ENCODE results near the gene PCNX4. TPM values are rescaled to one million over a fixed set of nuclear protein-coding genes. Genes with fewer than 3 reads are reported as not detected.
A peak's percentile ranks its signal among the peaks of the same experiment; 100 is the strongest.
"Not testable (repeated sequence)": the region's sequence is repeated elsewhere in the genome, so short reads cannot be mapped to it uniquely, and the experiment has no call there.

The PCNX4 gene
- total RNA-seq (100 to 1,000 TPM in 1 of 5 donors, 10 to 100 TPM in 4; 26.9 to 105 (median 70.5) TPM), polyA plus RNA-seq (1 to 10 TPM; 6.8 to 9.2 (median 8.2) TPM)
- long read RNA-seq, donor 1, full-length matches to known transcripts, result 2 of 2 reads
- long read RNA-seq, donor 1, partial matches to known transcripts, result 0 of 2 reads
- long read RNA-seq, donor 1, other reads (novel, unspliced or antisense), result 0 of 2 reads
- long read RNA-seq, donor 2, full-length matches to known transcripts, result 4 of 4 reads
- long read RNA-seq, donor 2, partial matches to known transcripts, result 0 of 4 reads
- long read RNA-seq, donor 2, other reads (novel, unspliced or antisense), result 0 of 4 reads
- long read RNA-seq, donor 3, full-length matches to known transcripts, result 3 of 3 reads
- long read RNA-seq, donor 3, partial matches to known transcripts, result 0 of 3 reads
- long read RNA-seq, donor 3, other reads (novel, unspliced or antisense), result 0 of 3 reads
- long read RNA-seq, donor 4, full-length matches to known transcripts, result 1 of 1 reads
- long read RNA-seq, donor 4, partial matches to known transcripts, result 0 of 1 reads
- long read RNA-seq, donor 4, other reads (novel, unspliced or antisense), result 0 of 1 reads
- long read RNA-seq, donor 5, full-length matches to known transcripts, result 5 of 5 reads
- long read RNA-seq, donor 5, partial matches to known transcripts, result 0 of 5 reads
- long read RNA-seq, donor 5, other reads (novel, unspliced or antisense), result 0 of 5 reads
- long read RNA-seq, donor 6, full-length matches to known transcripts, result 3 of 10 reads
- long read RNA-seq, donor 6, partial matches to known transcripts, result 7 of 10 reads
- long read RNA-seq, donor 6, other reads (novel, unspliced or antisense), result 0 of 10 reads
- long read RNA-seq, donor 7, full-length matches to known transcripts, result 3 of 3 reads
- long read RNA-seq, donor 7, partial matches to known transcripts, result 0 of 3 reads
- long read RNA-seq, donor 7, other reads (novel, unspliced or antisense), result 0 of 3 reads
- long read RNA-seq, donor 8, full-length matches to known transcripts, result 4 of 4 reads
- long read RNA-seq, donor 8, partial matches to known transcripts, result 0 of 4 reads
- long read RNA-seq, donor 8, other reads (novel, unspliced or antisense), result 0 of 4 reads
- long read RNA-seq, donor 9, full-length matches to known transcripts, result 2 of 2 reads
- long read RNA-seq, donor 9, partial matches to known transcripts, result 0 of 2 reads
- long read RNA-seq, donor 9, other reads (novel, unspliced or antisense), result 0 of 2 reads
- long read RNA-seq, donor 10, full-length matches to known transcripts, result 2 of 2 reads
- long read RNA-seq, donor 10, partial matches to known transcripts, result 0 of 2 reads
- long read RNA-seq, donor 10, other reads (novel, unspliced or antisense), result 0 of 2 reads

GRCh38 chr14:60091550-60092525, at the start of gene PCNX4:
TSS of gene PCNX4 (plus strand) at chr14:60091923. CDS start at chr14:60107639, 15,716 bp downstream.
- peaks cover 15 to 43% (median 32%) of the 10 kb centered on the region in 4 donors for H3K4me1 ChIP-seq
- peak within 1 kb of the TSS; percentile 61 to 72 (median 66) for H3K4me3 ChIP-seq
- H3K27me3 ChIP-seq, result no peaks in the 10 kb centered on the region
- TF ChIP-seq EP300 (IDR thresholded peaks at IDR 0.05), result peak; percentile 87
- TF ChIP-seq POLR2A (IDR thresholded peaks at IDR 0.05), result peak in 2 of 4 donors; percentile 90 to 93
- TF ChIP-seq POLR2AphosphoS5 (IDR thresholded peaks at IDR 0.05), result peak; percentile 89 to 96 (median 96)
- no peak for TF ChIP-seq CTCF (IDR thresholded peaks at IDR 0.05)
- WGBS, 5 donors, result 0 to 1% (median 0%) methylated on average over 32 to 88 of the region's 88 CpGs
- peak; percentile 97 to 100 for DNase-seq
- intact Hi-C loops (cut with DNase I; ENCODE audit: low total_unique reads), result loop anchor here (10.0 kb wide), 1 partner anchor 73 kb away; the partner anchor contains the start of gene DHRS7
- H3K9me3 ChIP-seq, result no peaks in the 10 kb centered on the region
- H3K36me3 ChIP-seq, result no peaks in the 10 kb centered on the region
- peak within 1 kb of the TSS; percentile 97 to 99 (median 99) for H3K27ac ChIP-seq

GRCh38 chr14:60047976-60048375, 43.7 kb upstream of the PCNX4 start:
- H3K4me3 ChIP-seq; H3K27ac ChIP-seq; DNase-seq; H3K27me3 ChIP-seq; H3K36me3 ChIP-seq; intact Hi-C loops (cut with DNase I; ENCODE audit: low total_unique reads); H3K4me1 ChIP-seq: not testable (repeated sequence)
- peaks cover 0 to 40% (median 13%) of the 10 kb centered on the region in 4 donors for H3K9me3 ChIP-seq
- 36 to 55% (median 52%) methylated on average over 1 of the region's 1 CpG for WGBS, 5 donors

GRCh38 chr14:60051721-60052221, 40.0 kb upstream of the PCNX4 start:
- H3K9me3 ChIP-seq, result peaks cover 0 to 17% (median 0%) of the 10 kb centered on the region in 4 donors
- H3K4me3 ChIP-seq, result no peak overlapping the region
- TF ChIP-seq POLR2AphosphoS5 (IDR thresholded peaks at IDR 0.05) (no peak), CTCF (IDR thresholded peaks at IDR 0.05) (no peak), EP300 (IDR thresholded peaks at IDR 0.05) (no peak), POLR2A (IDR thresholded peaks at IDR 0.05) (no peak)
- peak in 1 of 2 donors; percentile 65 for DNase-seq
- H3K27me3 ChIP-seq, result no peaks in the 10 kb centered on the region
- H3K27ac ChIP-seq, result no peak overlapping the region
- WGBS, 5 donors, result 57 to 79% (median 73%) methylated on average over 3 of the region's 3 CpGs
- intact Hi-C loops (cut with DNase I; ENCODE audit: low total_unique reads), result no loop called here
- no peaks in the 10 kb centered on the region for H3K36me3 ChIP-seq
- no peaks in the 10 kb centered on the region for H3K4me1 ChIP-seq

GRCh38 chr14:60058087-60058486, 33.6 kb upstream of the PCNX4 start:
- no peaks in the 10 kb centered on the region for H3K27me3 ChIP-seq
- no peaks in the 10 kb centered on the region for H3K4me1 ChIP-seq
- 63 to 88% (median 77%) methylated on average over 1 of the region's 1 CpG for WGBS, 5 donors
- no peak overlapping the region for H3K27ac ChIP-seq
- no peaks in the 10 kb centered on the region for H3K36me3 ChIP-seq
- H3K9me3 ChIP-seq, result peaks cover 0 to 5% (median 0%) of the 10 kb centered on the region in 4 donors
- intact Hi-C loops (cut with DNase I; ENCODE audit: low total_unique reads), result no loop called here
- H3K4me3 ChIP-seq, result no peak overlapping the region
- no peak for TF ChIP-seq CTCF (IDR thresholded peaks at IDR 0.05)
- no peak for TF ChIP-seq POLR2A (IDR thresholded peaks at IDR 0.05)
- DNase-seq, result no peak

All from stomach (tissue), 19 donors.